ENCODE results near the gene TH. TPM values are rescaled to one million over a fixed set of nuclear protein-coding genes. Genes with fewer than 3 reads are reported as not detected.

The TH gene
- total RNA-seq, 2 donors from 2014 or later: not detected

DNA sequence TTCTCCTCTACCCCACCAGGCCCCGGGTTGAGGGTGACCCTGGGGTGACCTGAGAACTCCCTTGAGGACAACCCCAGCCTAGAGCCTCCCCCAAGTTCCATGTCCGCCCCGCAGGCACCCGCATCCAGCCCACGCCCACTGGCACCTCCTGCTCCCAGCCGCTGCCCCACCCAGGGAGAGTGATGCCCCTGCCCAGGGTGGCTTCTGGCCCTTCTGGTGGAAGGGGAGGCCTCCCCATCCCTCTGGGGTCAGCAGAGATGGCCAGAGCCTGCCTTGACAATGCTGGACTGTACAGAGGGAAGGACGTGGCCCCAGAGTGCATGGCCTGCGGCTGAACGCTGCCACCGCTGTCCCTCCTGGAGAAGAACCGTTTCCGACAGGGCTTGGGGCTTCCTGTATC is 1.1 kb upstream of the TH start:
- no peaks in the 10 kb centered on the region for H3K4me1 Mint-ChIP-seq
- H3K27me3 ChIP-seq (ENCODE audit: control insufficient read depth, insufficient read depth, low read length, poor library complexity, severe bottlenecking): no peaks in the 10 kb centered on the region
- H3K27ac Mint-ChIP-seq: no peak overlapping the region
- H3K4me3 Mint-ChIP-seq: no peak overlapping the region
- no peaks in the 10 kb centered on the region for H3K9me3 ChIP-seq (ENCODE audit: control insufficient read depth, low read length)
- no peaks in the 10 kb centered on the region for H3K36me3 Mint-ChIP-seq (ENCODE audit: low read depth)
- H3K36me3 ChIP-seq (ENCODE audit: control insufficient read depth, insufficient read depth, low read length): no peaks in the 10 kb centered on the region
- H3K4me3 ChIP-seq (ENCODE audit: low read length): no peak overlapping the region
- H3K4me1 ChIP-seq (ENCODE audit: control insufficient read depth, insufficient read depth, low read length): no peaks in the 10 kb centered on the region
- no peak overlapping the region for H3K27ac ChIP-seq (ENCODE audit: low read depth, low read length)
- H3K27me3 Mint-ChIP-seq (ENCODE audit: insufficient read depth): no peaks in the 10 kb centered on the region
- H3K9me3 Mint-ChIP-seq: no peaks in the 10 kb centered on the region
- WGBS, 2 experiments (ENCODE audit: insufficient coverage in 1 of 2, insufficient read length in 1 of 2): 90 to 92% methylated on average over 6 to 12 of the region's 12 CpGs
- DNase-seq: no peak
- no peak overlapping the region for H3K9ac ChIP-seq (ENCODE audit: extremely low read depth, low read length, poor library complexity, severe bottlenecking)
- TF ChIP-seq, protein P1, sequence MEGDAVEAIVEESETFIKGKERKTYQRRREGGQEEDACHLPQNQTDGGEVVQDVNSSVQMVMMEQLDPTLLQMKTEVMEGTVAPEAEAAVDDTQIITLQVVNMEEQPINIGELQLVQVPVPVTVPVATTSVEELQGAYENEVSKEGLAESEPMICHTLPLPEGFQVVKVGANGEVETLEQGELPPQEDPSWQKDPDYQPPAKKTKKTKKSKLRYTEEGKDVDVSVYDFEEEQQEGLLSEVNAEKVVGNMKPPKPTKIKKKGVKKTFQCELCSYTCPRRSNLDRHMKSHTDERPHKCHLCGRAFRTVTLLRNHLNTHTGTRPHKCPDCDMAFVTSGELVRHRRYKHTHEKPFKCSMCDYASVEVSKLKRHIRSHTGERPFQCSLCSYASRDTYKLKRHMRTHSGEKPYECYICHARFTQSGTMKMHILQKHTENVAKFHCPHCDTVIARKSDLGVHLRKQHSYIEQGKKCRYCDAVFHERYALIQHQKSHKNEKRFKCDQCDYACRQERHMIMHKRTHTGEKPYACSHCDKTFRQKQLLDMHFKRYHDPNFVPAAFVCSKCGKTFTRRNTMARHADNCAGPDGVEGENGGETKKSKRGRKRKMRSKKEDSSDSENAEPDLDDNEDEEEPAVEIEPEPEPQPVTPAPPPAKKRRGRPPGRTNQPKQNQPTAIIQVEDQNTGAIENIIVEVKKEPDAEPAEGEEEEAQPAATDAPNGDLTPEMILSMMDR (conservative IDR thresholded peaks at IDR 0.05): no peak

DNA sequence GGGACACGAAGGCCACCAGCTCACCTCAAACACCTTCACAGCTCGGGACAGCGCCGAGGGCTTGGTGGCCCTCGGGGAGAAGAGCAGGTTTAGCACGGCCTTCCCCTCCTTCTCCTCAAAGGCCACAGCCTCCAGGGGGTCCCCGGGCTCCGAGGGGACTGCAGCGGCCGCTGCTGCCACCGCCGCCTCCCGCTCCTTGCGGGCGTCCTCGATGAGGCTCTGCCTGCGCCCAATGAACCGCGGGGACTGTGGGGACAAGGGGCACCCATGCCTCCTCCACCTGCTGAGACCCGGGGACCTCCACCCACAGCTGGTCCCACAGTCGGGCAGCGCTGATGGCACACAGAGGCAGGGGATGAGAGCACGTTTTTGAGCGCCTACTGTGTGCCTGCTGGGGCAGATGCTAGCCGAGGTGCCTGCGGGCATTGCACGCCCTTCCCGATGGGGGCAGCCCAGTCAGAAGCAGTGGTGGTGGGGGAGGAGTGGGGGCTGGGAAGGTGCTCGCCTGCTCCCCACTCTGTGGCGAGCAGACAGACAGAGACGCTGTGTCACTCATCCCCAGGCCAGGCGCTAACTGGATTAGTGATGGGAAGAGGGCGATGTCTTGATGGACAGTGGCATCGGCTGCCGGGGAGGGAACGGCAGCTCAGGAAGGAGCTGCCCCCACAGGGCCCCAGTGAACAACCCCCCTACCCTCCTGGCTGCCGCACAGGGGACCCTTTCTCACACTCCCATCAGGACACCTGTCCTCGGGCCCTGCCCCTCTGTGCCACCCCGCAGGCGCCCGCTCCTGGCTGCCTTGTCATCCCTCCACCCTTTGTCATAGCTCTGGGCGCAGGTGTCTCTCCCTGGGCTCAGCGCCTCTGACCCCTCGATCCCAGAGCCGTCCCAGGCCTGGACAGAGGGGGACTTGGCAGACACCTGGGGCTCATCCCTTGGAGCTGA is 1.7 kb downstream of the TH start:
- H3K27ac ChIP-seq (ENCODE audit: low read depth, low read length): no peak overlapping the region
- H3K4me1 Mint-ChIP-seq: no peaks in the 10 kb centered on the region
- no peak for DNase-seq
- H3K27me3 ChIP-seq (ENCODE audit: control insufficient read depth, insufficient read depth, low read length, poor library complexity, severe bottlenecking): no peaks in the 10 kb centered on the region
- H3K4me1 ChIP-seq (ENCODE audit: control insufficient read depth, insufficient read depth, low read length): no peaks in the 10 kb centered on the region
- TF ChIP-seq, protein P1 (conservative IDR thresholded peaks at IDR 0.05): no peak
- H3K9me3 Mint-ChIP-seq: no peaks in the 10 kb centered on the region
- H3K9me3 ChIP-seq (ENCODE audit: control insufficient read depth, low read length): no peaks in the 10 kb centered on the region
- no peak overlapping the region for H3K4me3 Mint-ChIP-seq
- H3K4me3 ChIP-seq (ENCODE audit: low read length): no peak overlapping the region
- H3K36me3 ChIP-seq (ENCODE audit: control insufficient read depth, insufficient read depth, low read length): no peaks in the 10 kb centered on the region
- H3K27ac Mint-ChIP-seq: no peak overlapping the region
- WGBS, 2 experiments (ENCODE audit: insufficient coverage in 1 of 2, insufficient read length in 1 of 2): 86 to 92% methylated on average over 23 to 45 of the region's 45 CpGs
- H3K9ac ChIP-seq (ENCODE audit: extremely low read depth, low read length, poor library complexity, severe bottlenecking): no peak overlapping the region
- H3K27me3 Mint-ChIP-seq (ENCODE audit: insufficient read depth): peaks cover 3% of the 10 kb centered on the region
- H3K36me3 Mint-ChIP-seq (ENCODE audit: low read depth): no peaks in the 10 kb centered on the region

DNA sequence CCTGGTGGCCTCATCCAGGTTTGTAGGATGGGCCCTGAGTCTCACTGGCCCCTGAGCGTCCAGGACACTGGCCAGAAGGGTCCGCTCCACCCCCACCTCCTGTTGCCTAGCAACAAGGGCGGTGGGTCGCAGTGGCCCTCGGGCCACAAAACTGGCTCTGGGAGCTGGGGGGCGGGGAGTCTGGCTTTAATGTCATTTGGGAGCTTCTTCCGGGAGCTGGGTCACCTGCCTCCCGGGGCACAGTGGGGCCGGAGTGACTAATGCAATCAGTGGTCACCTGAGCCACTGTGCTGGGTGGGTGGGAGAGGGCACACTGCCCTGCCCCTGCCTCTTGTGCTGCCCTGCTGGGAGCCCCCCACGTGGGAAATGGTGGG is 2.6 kb downstream of the TH start:
- 78% methylated on average over 10 of the region's 10 CpGs; no CpG with 5 or more reads in 1 of the 2 experiments for WGBS, 2 experiments (ENCODE audit: insufficient coverage in 1 of 2, insufficient read length in 1 of 2)
- Histone ChIP-seq H3K27ac (ENCODE audit: low read depth, low read length) (no peak overlapping the region), H3K9me3 (ENCODE audit: control insufficient read depth, low read length) (no peaks in the 10 kb centered on the region), H3K4me3 (ENCODE audit: low read length) (no peak overlapping the region), H3K9ac (ENCODE audit: extremely low read depth, low read length, poor library complexity, severe bottlenecking) (no peak overlapping the region), H3K36me3 (ENCODE audit: control insufficient read depth, insufficient read depth, low read length) (no peaks in the 10 kb centered on the region), H3K27me3 (ENCODE audit: control insufficient read depth, insufficient read depth, low read length, poor library complexity, severe bottlenecking) (no peaks in the 10 kb centered on the region), H3K4me1 (ENCODE audit: control insufficient read depth, insufficient read depth, low read length) (no peaks in the 10 kb centered on the region)
- Mint-ChIP-seq H3K9me3 (no peaks in the 10 kb centered on the region), H3K27ac (no peak overlapping the region), H3K36me3 (ENCODE audit: low read depth) (no peaks in the 10 kb centered on the region), H3K27me3 (ENCODE audit: insufficient read depth) (peaks cover 3% of the 10 kb centered on the region), H3K4me1 (no peaks in the 10 kb centered on the region), H3K4me3 (no peak overlapping the region)
- DNase-seq: no peak
- TF ChIP-seq, protein P1 (conservative IDR thresholded peaks at IDR 0.05): no peak
